GM21723 (cell line): ENCODE measurements around the gene F2RL1.
"Not testable (repeated sequence)": the region's sequence is repeated elsewhere in the genome, so short reads cannot be mapped to it uniquely, and the experiment has no call there.

Source experiments
- ATAC-seq: cut with Tn5 transposase; IDR thresholded peaks from one replicate; pipeline ENCODE4 v1.9.1; 2021; ENCODE audit warnings: mild to moderate bottlenecking, moderate library complexity; ENCODE audit not compliant: unreplicated experiment

The F2RL1 gene

GRCh38 chr5:76805821-76806505 lies 12.9 kb upstream of the F2RL1 start:
- peak; percentile 48 for ATAC-seq

- no peak for ATAC-seq
Observed at GRCh38 chr5:76807296-76807695, 11.5 kb upstream of the F2RL1 start.

- ATAC-seq: no peak
Observed at GRCh38 chr5:76808141-76808691, 10.6 kb upstream of the F2RL1 start.

- ATAC-seq: no peak
Observed at GRCh38 chr5:76809141-76809540, 9.7 kb upstream of the F2RL1 start.

- ATAC-seq: no peak
Observed at GRCh38 chr5:76810236-76810635, 8.6 kb upstream of the F2RL1 start.

- ATAC-seq: no peak
Observed at GRCh38 chr5:76811214-76811613, 7.6 kb upstream of the F2RL1 start.

- not testable (repeated sequence) for ATAC-seq
Observed at GRCh38 chr5:76812209-76812608, 6.6 kb upstream of the F2RL1 start.

GRCh38 chr5:76813982-76814562 lies 4.8 kb upstream of the F2RL1 start:
- no peak for ATAC-seq

- no peak for ATAC-seq
Observed at GRCh38 chr5:76816110-76816831, 2.6 kb upstream of the F2RL1 start.

GRCh38 chr5:76819851-76820525 lies 1.2 kb downstream of the F2RL1 start:
- no peak for ATAC-seq

- ATAC-seq: no peak
Observed at GRCh38 chr5:76820526-76820890, 1.7 kb downstream of the F2RL1 start.

GRCh38 chr5:76821136-76821535 lies 2.3 kb downstream of the F2RL1 start:
- no peak for ATAC-seq

GRCh38 chr5:76822105-76822731 lies 3.4 kb downstream of the F2RL1 start:
- ATAC-seq: not testable (repeated sequence)

- not testable (repeated sequence) for ATAC-seq
Observed at GRCh38 chr5:76826416-76826815, 7.6 kb downstream of the F2RL1 start.

GRCh38 chr5:76831110-76831452 lies 12.3 kb downstream of the F2RL1 start:
- ATAC-seq: no peak

- ATAC-seq: no peak
Observed at GRCh38 chr5:76836181-76836580, 17.4 kb downstream of the F2RL1 start.

- no peak for ATAC-seq
Observed at GRCh38 chr5:76836585-76836984, 17.8 kb downstream of the F2RL1 start.

- ATAC-seq: no peak
Observed at GRCh38 chr5:76838481-76839261, 19.8 kb downstream of the F2RL1 start.

- ATAC-seq: no peak
Observed at GRCh38 chr5:76841361-76841760, 22.5 kb downstream of the F2RL1 start.

- no peak for ATAC-seq
Observed at GRCh38 chr5:76845890-76846289, 27.1 kb downstream of the F2RL1 start.
